GM21576 (cell line): ENCODE measurements around the gene GABRA4.

Experiments used
- ATAC-seq: cut with Tn5 transposase; IDR thresholded peaks from one replicate; pipeline ENCODE4 v1.9.1; 2021; ENCODE audit warnings: mild to moderate bottlenecking, moderate library complexity; ENCODE audit not compliant: unreplicated experiment

The GABRA4 gene

GRCh38 chr4:46993075-46994006 lies at the start of gene GABRA4:
Gene GABRA4 (minus strand): TSS chr4:46993581. CDS start chr4:46993424, 157 bp downstream.
- ATAC-seq, result no peak

GRCh38 chr4:47040828-47041227 lies 47.4 kb upstream of the GABRA4 start:
- ATAC-seq, result no peak

GRCh38 chr4:47038263-47038662 lies 44.9 kb upstream of the GABRA4 start:
- no peak for ATAC-seq

GRCh38 chr4:47032405-47033106 lies 39.2 kb upstream of the GABRA4 start:
- peak; percentile 89 for ATAC-seq

- no peak for ATAC-seq
Observed at GRCh38 chr4:47031751-47032404, 38.5 kb upstream of the GABRA4 start.

GRCh38 chr4:47031011-47031678 lies 37.8 kb upstream of the GABRA4 start, which contains the start of gene GABRB1:
Gene GABRB1 (plus strand): TSS chr4:47031567.
- ATAC-seq, result no peak

- ATAC-seq, result no peak
Observed at GRCh38 chr4:47017494-47017893, 24.1 kb upstream of the GABRA4 start.

- no peak for ATAC-seq
Observed at GRCh38 chr4:47017081-47017480, 23.7 kb upstream of the GABRA4 start.

- ATAC-seq, result no peak
Observed at GRCh38 chr4:47013373-47013772, 20.0 kb upstream of the GABRA4 start.

GRCh38 chr4:47012676-47013075 lies 19.3 kb upstream of the GABRA4 start:
- no peak for ATAC-seq

- ATAC-seq, result peak; percentile 95
Observed at GRCh38 chr4:47010912-47011446, 17.6 kb upstream of the GABRA4 start.

- ATAC-seq, result no peak
Observed at GRCh38 chr4:47010347-47010911, 17.0 kb upstream of the GABRA4 start.

- no peak for ATAC-seq
Observed at GRCh38 chr4:47002580-47002979, 9.2 kb upstream of the GABRA4 start.

GRCh38 chr4:47000406-47000805 lies 7.0 kb upstream of the GABRA4 start:
- ATAC-seq, result no peak

GRCh38 chr4:46999566-46999965 lies 6.2 kb upstream of the GABRA4 start:
- no peak for ATAC-seq

GRCh38 chr4:46994007-46994405 lies 625 bp upstream of the GABRA4 start:
- no peak for ATAC-seq

- no peak for ATAC-seq
Observed at GRCh38 chr4:46992338-46992737, 1.0 kb downstream of the GABRA4 start.

GRCh38 chr4:46986922-46987638 lies 6.3 kb downstream of the GABRA4 start:
- no peak for ATAC-seq

- ATAC-seq, result no peak
Observed at GRCh38 chr4:46984781-46985180, 8.6 kb downstream of the GABRA4 start.

- no peak for ATAC-seq
Observed at GRCh38 chr4:46980851-46981250, 12.5 kb downstream of the GABRA4 start.
